Tibial nerve (tissue), 4 donors: ENCODE data around the gene ADAMTS2. TPM values are rescaled to one million over a fixed set of nuclear protein-coding genes. Genes with fewer than 3 reads are reported as not detected.

ENCODE experiments used
- DNase-seq, 2 donors: peaks; one replicate each; pipeline ENCODE4 v3.0.0-alpha.2; 2019; ENCODE audit warnings: low spot score in 2 of 2
- H3K27ac ChIP-seq, 4 donors: fragments of 200-600 bp; sonication (generic) in 3 of 4; one replicate each; pipeline ENCODE4 v1.5.1; 2017 to 2019; ENCODE audit warnings: mild to moderate bottlenecking in 1 of 4
- H3K27me3 ChIP-seq, 2 donors: fragments of 200-600 bp; sonication (generic) in 1 of 2; one replicate each; pipeline versions ENCODE4 v1.5.1 to v1.6.0; 2017 to 2019
- H3K36me3 ChIP-seq, 3 donors: fragments of 200-600 bp; sonication (generic); one replicate each; pipeline ENCODE4 v1.5.1; 2018 to 2019
- H3K4me1 ChIP-seq, 4 donors: fragments of 200-600 bp; sonication (generic) in 3 of 4; one replicate each; pipeline ENCODE4 v1.5.1; 2017 to 2019
- H3K4me3 ChIP-seq, 4 donors: fragments of 200-600 bp; sonication (generic) in 3 of 4; one replicate each; pipeline ENCODE4 v1.5.1; 2017 to 2019; ENCODE audit warnings: mild to moderate bottlenecking in 1 of 4, moderate library complexity in 1 of 4
- H3K9me3 ChIP-seq, 4 donors: fragments of 200-600 bp; sonication (generic) in 3 of 4; one replicate each; pipeline ENCODE4 v1.5.1; 2017 to 2019
- CTCF ChIP-seq, 5 experiments: fragments of 200-600 bp in 3 of 5; fragments of 450-650 bp in 2 of 5; sonication (generic) in 3 of 5; IDR thresholded peaks; one replicate each; pipeline ENCODE4 v1.5.1; 2016 to 2019; ENCODE audit warnings: antibody characterized with exemption in 5 of 5, mild to moderate bottlenecking in 3 of 5, moderate library complexity in 2 of 5
- EP300 ChIP-seq, 2 donors: sonication (generic); formaldehyde crosslinking; IDR thresholded peaks; one replicate each; pipeline ENCODE4 v1.6.1; 2017; ENCODE audit warnings: antibody characterized with exemption in 2 of 2, mild to moderate bottlenecking in 1 of 2
- POLR2A ChIP-seq, 2 donors: fragments of 450-650 bp; IDR thresholded peaks; one replicate each; pipeline ENCODE4 v1.6.1; 2017; ENCODE audit warnings: antibody characterized with exemption in 2 of 2, mild to moderate bottlenecking in 2 of 2, moderate library complexity in 2 of 2
- WGBS, 2 donors: methylation state at CpG; one replicate each; pipeline ENCODE4 v1.1.5; 2018; 5-methylcytosine and 5-hydroxymethylcytosine counted together
- total RNA-seq, 4 donors: library from RNA; depleted of rRNA; stranded (reverse); fragments of >200 nt; gene quantifications; one replicate each; pipeline ENCODE4 v1.1.0, GENCODE V29; 2016

The ADAMTS2 gene
- total RNA-seq, 4 donors from 2014 or later, result 23.2 to 58.8 (median 47.2) TPM

GRCh38 chr5:179270581-179271427 lies 74.5 kb downstream of the ADAMTS2 start:
- 61 to 65% methylated on average over 9 to 12 of the region's 15 CpGs for WGBS, 2 donors
- TF ChIP-seq POLR2A (IDR thresholded peaks at IDR 0.05) (no peak), EP300 (IDR thresholded peaks at IDR 0.05) (no peak), CTCF (IDR thresholded peaks at IDR 0.05) (no peak)
- Histone ChIP-seq H3K27ac (peak overlapping the region in 3 of 4 donors; percentile 57 to 78 (median 68)), H3K36me3 (no peaks in the 10 kb centered on the region), H3K4me3 (no peak overlapping the region), H3K4me1 (peaks cover 0 to 97% (median 61%) of the 10 kb centered on the region in 4 donors), H3K27me3 (no peaks in the 10 kb centered on the region), H3K9me3 (no peaks in the 10 kb centered on the region)
- DNase-seq, result peak in 1 of 2 donors; percentile 16

- Histone ChIP-seq H3K4me1 (peaks cover 0 to 97% (median 63%) of the 10 kb centered on the region in 4 donors), H3K27me3 (no peaks in the 10 kb centered on the region), H3K9me3 (no peaks in the 10 kb centered on the region), H3K36me3 (no peaks in the 10 kb centered on the region), H3K27ac (peak overlapping the region in 3 of 4 donors; percentile 57 to 78 (median 68)), H3K4me3 (no peak overlapping the region)
- WGBS, 2 donors, result 59 to 66% methylated on average over 10 of the region's 13 CpGs
- no peak for TF ChIP-seq EP300 (IDR thresholded peaks at IDR 0.05)
- no peak for TF ChIP-seq POLR2A (IDR thresholded peaks at IDR 0.05)
- TF ChIP-seq CTCF (IDR thresholded peaks at IDR 0.05), result no peak
- DNase-seq, result peak in 1 of 2 donors; percentile 5
Observed at GRCh38 chr5:179269781-179270543, 75.3 kb downstream of the ADAMTS2 start.

- TF ChIP-seq POLR2A (IDR thresholded peaks at IDR 0.05) (no peak), CTCF (IDR thresholded peaks at IDR 0.05) (no peak), EP300 (IDR thresholded peaks at IDR 0.05) (no peak)
- Histone ChIP-seq H3K9me3 (no peaks in the 10 kb centered on the region), H3K4me1 (peaks cover 0 to 97% (median 66%) of the 10 kb centered on the region in 4 donors), H3K36me3 (no peaks in the 10 kb centered on the region), H3K27me3 (no peaks in the 10 kb centered on the region), H3K27ac (peak overlapping the region in 2 of 4 donors; percentile 17 to 89), H3K4me3 (no peak overlapping the region)
- peak in 1 of 2 donors; percentile 4 for DNase-seq
- 77 to 83% methylated on average over 11 to 12 of the region's 12 CpGs for WGBS, 2 donors
Observed at GRCh38 chr5:179268966-179269693, 76.1 kb downstream of the ADAMTS2 start.

GRCh38 chr5:179268399-179268952 lies 76.8 kb downstream of the ADAMTS2 start:
- no peak for TF ChIP-seq POLR2A (IDR thresholded peaks at IDR 0.05)
- WGBS, 2 donors, result 83% methylated on average over 11 to 12 of the region's 16 CpGs
- Histone ChIP-seq H3K27me3 (no peaks in the 10 kb centered on the region), H3K36me3 (no peaks in the 10 kb centered on the region), H3K27ac (peak overlapping the region in 2 of 4 donors; percentile 17 to 89), H3K4me1 (peaks cover 0 to 95% (median 60%) of the 10 kb centered on the region in 4 donors), H3K9me3 (no peaks in the 10 kb centered on the region), H3K4me3 (no peak overlapping the region)
- DNase-seq, result peak in 1 of 2 donors; percentile 3

GRCh38 chr5:179267671-179268083 lies 77.6 kb downstream of the ADAMTS2 start:
- 57 to 81% methylated on average over 9 to 10 of the region's 10 CpGs for WGBS, 2 donors
- Histone ChIP-seq H3K27me3 (no peaks in the 10 kb centered on the region), H3K4me1 (peaks cover 0 to 87% (median 52%) of the 10 kb centered on the region in 4 donors), H3K9me3 (no peaks in the 10 kb centered on the region), H3K27ac (peak overlapping the region in 2 of 4 donors; percentile 84 to 89), H3K36me3 (no peaks in the 10 kb centered on the region), H3K4me3 (no peak overlapping the region)
- DNase-seq, result peak in 1 of 2 donors; percentile 8
- no peak for TF ChIP-seq CTCF (IDR thresholded peaks at IDR 0.05)
- TF ChIP-seq EP300 (IDR thresholded peaks at IDR 0.05), result no peak
- no peak for TF ChIP-seq POLR2A (IDR thresholded peaks at IDR 0.05)
